Astrocyte (in vitro differentiated cells and primary cell): ENCODE measurements around the gene VWF. TPM values are rescaled to one million over a fixed set of nuclear protein-coding genes. Genes with fewer than 3 reads are reported as not detected.
"Not testable (repeated sequence)": the region's sequence is repeated elsewhere in the genome, so short reads cannot be mapped to it uniquely, and the experiment has no call there.

Experiments used
- DNase-seq: peaks from one replicate; pipeline ENCODE4 v3.0.0-alpha.2; 2010; ENCODE audit warnings: low read depth
- FAIRE-seq: peaks from 2 replicates; lab custom pipeline; 2011; peaks lifted over from hg19 to GRCh38; lab: Jason Lieb, UNC
- H2AFZ ChIP-seq: 2 replicates; pipeline ENCODE4 v1.6.0; 2012; ENCODE audit warnings: low read depth, low read length, inconsistent platforms
- H3K27ac ChIP-seq: 2 replicates; pipeline ENCODE4 v1.5.1; 2011; ENCODE audit warnings: low read depth, low read length, inconsistent platforms
- H3K27me3 ChIP-seq: 2 replicates; pipeline ENCODE4 v1.6.0; 2011; ENCODE audit warnings: low read length, inconsistent platforms; ENCODE audit not compliant: insufficient read depth
- H3K36me3 ChIP-seq: 2 replicates; pipeline ENCODE4 v1.5.1; 2011; ENCODE audit warnings: low read length, inconsistent platforms; ENCODE audit not compliant: insufficient read depth
- H3K4me1 ChIP-seq: 2 replicates; pipeline ENCODE4 v1.5.1; 2011; ENCODE audit warnings: low read length, inconsistent platforms; ENCODE audit not compliant: insufficient read depth
- H3K4me2 ChIP-seq: 2 replicates; pipeline ENCODE4 v1.6.0; 2012; ENCODE audit warnings: low read length, inconsistent platforms
- H3K4me3 ChIP-seq: 2 replicates; pipeline ENCODE4 v1.5.1; 2011; ENCODE audit warnings: low read depth, mild to moderate bottlenecking, low read length, inconsistent platforms; ENCODE audit not compliant: insufficient read depth
- H3K79me2 ChIP-seq: 2 replicates; pipeline ENCODE4 v1.6.0; 2012; ENCODE audit warnings: mild to moderate bottlenecking, low read length, inconsistent platforms; ENCODE audit not compliant: insufficient read depth
- H3K9ac ChIP-seq: 2 replicates; pipeline ENCODE4 v1.6.0; 2012; ENCODE audit warnings: mild to moderate bottlenecking, low read length, inconsistent platforms
- H3K9me3 ChIP-seq: 2 replicates; pipeline ENCODE4 v1.5.1; 2012; ENCODE audit warnings: low read depth, mild to moderate bottlenecking, low read length, inconsistent platforms; ENCODE audit not compliant: insufficient read depth
- H4K20me1 ChIP-seq: 2 replicates; pipeline ENCODE4 v1.6.0; 2012; ENCODE audit warnings: low read length, inconsistent platforms; ENCODE audit not compliant: insufficient read depth
- H3K27ac Mint-ChIP-seq: one replicate; pipeline ENCODE4 v1.8.0; 2021; ENCODE audit warnings: mild to moderate bottlenecking, mixed read lengths; ENCODE audit not compliant: unreplicated experiment
- H3K27me3 Mint-ChIP-seq: one replicate; pipeline ENCODE4 v1.8.0; 2021; ENCODE audit warnings: low read depth, mixed read lengths; ENCODE audit not compliant: unreplicated experiment
- H3K36me3 Mint-ChIP-seq: one replicate; pipeline ENCODE4 v1.8.0; 2021; ENCODE audit warnings: low read depth, mixed read lengths; ENCODE audit not compliant: unreplicated experiment
- H3K4me1 Mint-ChIP-seq: one replicate; pipeline ENCODE4 v1.8.0; 2021; ENCODE audit warnings: low read depth, mixed read lengths; ENCODE audit not compliant: unreplicated experiment
- H3K4me3 Mint-ChIP-seq: one replicate; pipeline ENCODE4 v1.8.0; 2021; ENCODE audit warnings: mild to moderate bottlenecking, moderate library complexity, mixed read lengths; ENCODE audit not compliant: unreplicated experiment
- H3K9me3 Mint-ChIP-seq: one replicate; pipeline ENCODE4 v1.8.0; 2021; ENCODE audit warnings: mild to moderate bottlenecking, mixed read lengths; ENCODE audit not compliant: unreplicated experiment
- CTCF ChIP-seq: IDR thresholded peaks from 2 replicates; pipeline ENCODE4 v1.5.1; 2011; ENCODE audit warnings: low read depth, mild to moderate bottlenecking, inconsistent platforms, low read length, moderate library complexity; ENCODE audit not compliant: insufficient read depth
- EZH2 ChIP-seq: IDR thresholded peaks from 2 replicates; pipeline ENCODE4 v1.6.1; 2012; ENCODE audit warnings: mild to moderate bottlenecking, low read length, inconsistent platforms; ENCODE audit not compliant: insufficient read depth
- total RNA-seq: library from RNA; stranded (reverse); gene quantifications from 2 replicates; pipeline ENCODE4 v1.2.1, GENCODE V29; 2021

The VWF gene
- total RNA-seq, 1 donor from 2014 or later = 0.23 TPM

- no peak overlapping the region for H3K4me3 Mint-ChIP-seq
Observed at GRCh38 chr12:6020930-6021329, 103.5 kb downstream of the VWF start.

GRCh38 chr12:6020511-6020910, 104.0 kb downstream of the VWF start:
- not testable (repeated sequence) for H4K20me1 ChIP-seq, H3K4me1 Mint-ChIP-seq, H3K36me3 Mint-ChIP-seq, H3K9ac ChIP-seq, H3K4me2 ChIP-seq, H3K9me3 ChIP-seq, H2AFZ ChIP-seq, H3K27me3 ChIP-seq, H3K4me3 ChIP-seq, FAIRE-seq, H3K27ac Mint-ChIP-seq, H3K9me3 Mint-ChIP-seq, H3K4me3 Mint-ChIP-seq, H3K79me2 ChIP-seq, H3K27ac ChIP-seq, H3K36me3 ChIP-seq, DNase-seq, H3K4me1 ChIP-seq
- peaks cover 12% of the 10 kb centered on the region for H3K27me3 Mint-ChIP-seq

More at GRCh38 chr12:6020930-6021329, 103.5 kb downstream of the VWF start:
- H3K4me1 Mint-ChIP-seq = peaks cover 2% of the 10 kb centered on the region
- Histone ChIP-seq H3K27me3 (no peaks in the 10 kb centered on the region), H3K36me3 (no peaks in the 10 kb centered on the region), H3K9ac (no peak overlapping the region), H4K20me1 (no peaks in the 10 kb centered on the region), H3K4me3 (no peak overlapping the region), H2AFZ (no peak overlapping the region), H3K9me3 (no peaks in the 10 kb centered on the region), H3K79me2 (no peaks in the 10 kb centered on the region), H3K4me1 (no peaks in the 10 kb centered on the region), H3K27ac (no peak overlapping the region), H3K4me2 (no peak overlapping the region)
- DNase-seq (no peak), FAIRE-seq (no peak)
- H3K9me3 Mint-ChIP-seq = no peaks in the 10 kb centered on the region
- TF ChIP-seq EZH2 (no peak), CTCF (no peak)
- no peaks in the 10 kb centered on the region for H3K36me3 Mint-ChIP-seq
- peaks cover 12% of the 10 kb centered on the region for H3K27me3 Mint-ChIP-seq
- H3K27ac Mint-ChIP-seq = no peak overlapping the region

- H3K27me3 Mint-ChIP-seq = peaks cover 16% of the 10 kb centered on the region
- H3K4me2 ChIP-seq, H2AFZ ChIP-seq, H3K9me3 ChIP-seq, H4K20me1 ChIP-seq, H3K9ac ChIP-seq, H3K4me1 ChIP-seq, H3K79me2 ChIP-seq, DNase-seq, H3K36me3 ChIP-seq, H3K36me3 Mint-ChIP-seq, H3K4me3 Mint-ChIP-seq, FAIRE-seq, H3K27me3 ChIP-seq, H3K4me3 ChIP-seq, H3K9me3 Mint-ChIP-seq, H3K27ac Mint-ChIP-seq, H3K27ac ChIP-seq, H3K4me1 Mint-ChIP-seq: not testable (repeated sequence)
Observed at GRCh38 chr12:6019256-6019655, 105.2 kb downstream of the VWF start.

- no peak overlapping the region for H2AFZ ChIP-seq
- H3K9ac ChIP-seq = no peak overlapping the region
- Mint-ChIP-seq H3K9me3 (no peaks in the 10 kb centered on the region), H3K27ac (no peak overlapping the region), H3K36me3 (no peaks in the 10 kb centered on the region), H3K27me3 (peaks cover 20% of the 10 kb centered on the region), H3K4me1 (peaks cover 2% of the 10 kb centered on the region), H3K4me3 (no peak overlapping the region)
- no peak for FAIRE-seq
- TF ChIP-seq EZH2 = no peak
- TF ChIP-seq CTCF = no peak
- no peak overlapping the region for H3K27ac ChIP-seq
- H3K4me3 ChIP-seq = no peak overlapping the region
- no peaks in the 10 kb centered on the region for H3K9me3 ChIP-seq
- no peaks in the 10 kb centered on the region for H3K79me2 ChIP-seq
- H3K36me3 ChIP-seq = no peaks in the 10 kb centered on the region
- no peak overlapping the region for H3K4me2 ChIP-seq
- no peak for DNase-seq
- no peaks in the 10 kb centered on the region for H4K20me1 ChIP-seq
- no peaks in the 10 kb centered on the region for H3K4me1 ChIP-seq
- no peaks in the 10 kb centered on the region for H3K27me3 ChIP-seq
Observed at GRCh38 chr12:6018265-6018664, 106.2 kb downstream of the VWF start.
